HepG2 (cell line): Measurements from ENCODE around the gene ESYT1. TPM values are rescaled to one million over a fixed set of nuclear protein-coding genes. Genes with fewer than 3 reads are reported as not detected.

Experiments used
- E2F2 ChIP-seq: sonication (generic); formaldehyde crosslinking; IDR thresholded peaks from 2 replicates; pipeline ENCODE4 v1.4.0; 2020; ENCODE audit warnings: missing genetic modification reagents, borderline replicate concordance
- HNRNPLL ChIP-seq: fragments of 200-400 bp; formaldehyde crosslinking; IDR thresholded peaks from 2 replicates; pipeline ENCODE4 v1.6.1; 2017; ENCODE audit warnings: mild to moderate bottlenecking, low read depth, low read length; ENCODE audit not compliant: poor library complexity, severe bottlenecking
- PLSCR1 ChIP-seq: sonication (generic); formaldehyde crosslinking; IDR thresholded peaks from 2 replicates; pipeline ENCODE4 v1.5.0; 2020; ENCODE audit warnings: missing genetic modification reagents, mild to moderate bottlenecking, borderline replicate concordance
- SKI ChIP-seq: fragments of 450-650 bp; IDR thresholded peaks from one replicate; pipeline ENCODE4 v1.6.1; 2018; ENCODE audit warnings: mild to moderate bottlenecking; ENCODE audit not compliant: partially characterized antibody
- SNRNP70 ChIP-seq: fragments of 200-400 bp; formaldehyde crosslinking; IDR thresholded peaks from 2 replicates; pipeline ENCODE4 v1.6.1; 2017; ENCODE audit warnings: mild to moderate bottlenecking, low read depth, low read length, moderate library complexity
- SRSF9 ChIP-seq: fragments of 200-400 bp; formaldehyde crosslinking; IDR thresholded peaks from 2 replicates; pipeline ENCODE4 v1.6.1; 2018; ENCODE audit warnings: borderline replicate concordance, mild to moderate bottlenecking, low read depth, low read length; ENCODE audit not compliant: insufficient read depth, poor library complexity, severe bottlenecking
- TGIF2 ChIP-seq: IDR thresholded peaks from 2 replicates; pipeline ENCODE4 v1.6.1; 2016; ENCODE audit warnings: control low read depth, missing compliant biosample characterization
- ZBTB33 ChIP-seq: sonication (generic); formaldehyde crosslinking; IDR thresholded peaks from 2 replicates; pipeline ENCODE4 v1.4.0; 2020; ENCODE audit warnings: missing genetic modification reagents
- ZBTB39 ChIP-seq: sonication (generic); formaldehyde crosslinking; IDR thresholded peaks from 2 replicates; pipeline ENCODE4 v1.5.0; 2020; ENCODE audit warnings: missing genetic modification reagents
- ZBTB4 ChIP-seq: sonication (generic); formaldehyde crosslinking; IDR thresholded peaks from 2 replicates; pipeline ENCODE4 v1.4.0; 2020; ENCODE audit warnings: missing genetic modification reagents, mild to moderate bottlenecking, borderline replicate concordance
- ZFP36L1 ChIP-seq: sonication (generic); formaldehyde crosslinking; IDR thresholded peaks from 2 replicates; pipeline ENCODE4 v1.8.0; 2022; ENCODE audit warnings: mild to moderate bottlenecking, missing genetic modification reagents, moderate library complexity
- ZNF441 ChIP-seq: sonication (generic); formaldehyde crosslinking; IDR thresholded peaks from 2 replicates; pipeline ENCODE4 v1.7.0; 2021; ENCODE audit warnings: missing genetic modification reagents, borderline replicate concordance
- ZNF530 ChIP-seq: sonication (generic); formaldehyde crosslinking; IDR thresholded peaks from 2 replicates; pipeline ENCODE4 v1.5.0; 2020; ENCODE audit warnings: low read depth, mild to moderate bottlenecking, missing genetic modification reagents
- ZNF562 ChIP-seq: sonication (generic); formaldehyde crosslinking; IDR thresholded peaks from 2 replicates; pipeline ENCODE4 v1.8.0; 2022; ENCODE audit warnings: missing genetic modification reagents, borderline replicate concordance
- ZNF570 ChIP-seq: sonication (generic); formaldehyde crosslinking; IDR thresholded peaks from 2 replicates; pipeline ENCODE4 v1.4.0; 2020; ENCODE audit warnings: mild to moderate bottlenecking, missing genetic modification reagents, borderline replicate concordance
- ZNF75D ChIP-seq: sonication (generic); formaldehyde crosslinking; IDR thresholded peaks from 2 replicates; pipeline ENCODE4 v1.8.1; 2023; ENCODE audit warnings: missing genetic modification reagents, mild to moderate bottlenecking, borderline replicate concordance
- ZNF790 ChIP-seq: sonication (generic); formaldehyde crosslinking; IDR thresholded peaks from 2 replicates; pipeline ENCODE4 v1.8.0; 2022; ENCODE audit warnings: missing genetic modification reagents, mild to moderate bottlenecking, borderline replicate concordance
- polyA plus RNA-seq, 8 experiments: library from polyadenylated mRNA; depleted of rRNA in 3 of 8; stranded (reverse) in 7 of 8; unstranded in 1 of 8; fragments of >200 nt; fragmentation: Illumina TruSeq in 4 of 8; extraction: Trizol in 4 of 8; gene quantifications; 2 replicates each; pipeline versions ENCODE4 v1.2.1 to v1.2.3, GENCODE V29; 2011 to 2016; ENCODE audit warnings: low read depth in 4 of 8, missing spikeins in 1 of 8, mixed read lengths in 1 of 8; ENCODE audit not compliant: insufficient read depth in 1 of 8
- total RNA-seq, 5 experiments: library from RNA; depleted of rRNA; stranded (reverse); fragments of >200 nt; fragmentation: Illumina TruSeq; extraction: Trizol; gene quantifications; 2 replicates each; pipeline ENCODE4 v1.2.3, GENCODE V29; 2016; ENCODE audit warnings: low read depth in 1 of 5

ESYT1 gene
- total and polyA plus RNA-seq, 2 of the 13 experiments (the other 11 are each of a cell fraction or from before 2014, with no cell fraction given) = 66.9 to 71.0 TPM

GRCh38 chr12:56119361-56119796 lies 8.7 kb upstream of the ESYT1 start (continued):
- TF ChIP-seq E2F2 = no peak
- no peak for TF ChIP-seq ZNF562 (CRISPR knock-in tag)
- TF ChIP-seq TGIF2 (CRISPR knock-in tag) = no peak
- TF ChIP-seq SRSF9 = no peak
- TF ChIP-seq ZNF570 (CRISPR knock-in tag) = no peak
- TF ChIP-seq SNRNP70 = no peak
- TF ChIP-seq ZFP36L1 (CRISPR knock-in tag) = no peak
- no peak for TF ChIP-seq ZBTB39 (CRISPR knock-in tag)
- no peak for TF ChIP-seq PLSCR1 (CRISPR knock-in tag)
- no peak for TF ChIP-seq ZBTB4 (CRISPR knock-in tag)
- TF ChIP-seq SKI = peak; percentile 25
- TF ChIP-seq HNRNPLL = no peak
- no peak for TF ChIP-seq ZNF530 (CRISPR knock-in tag)
- no peak for TF ChIP-seq ZNF441 (CRISPR knock-in tag)
- no peak for TF ChIP-seq ZNF75D (CRISPR knock-in tag)
- TF ChIP-seq ZBTB33 (CRISPR knock-in tag) = no peak
- no peak for TF ChIP-seq ZNF790
